Epidermal melanocyte (primary cell): ENCODE measurements around the gene VOPP1.

Source experiments
- DNase-seq: peaks from one replicate; pipeline ENCODE4 v3.0.0; 2011; ENCODE audit warnings: low spot score; ENCODE audit not compliant: insufficient read length

Gene VOPP1

DNA sequence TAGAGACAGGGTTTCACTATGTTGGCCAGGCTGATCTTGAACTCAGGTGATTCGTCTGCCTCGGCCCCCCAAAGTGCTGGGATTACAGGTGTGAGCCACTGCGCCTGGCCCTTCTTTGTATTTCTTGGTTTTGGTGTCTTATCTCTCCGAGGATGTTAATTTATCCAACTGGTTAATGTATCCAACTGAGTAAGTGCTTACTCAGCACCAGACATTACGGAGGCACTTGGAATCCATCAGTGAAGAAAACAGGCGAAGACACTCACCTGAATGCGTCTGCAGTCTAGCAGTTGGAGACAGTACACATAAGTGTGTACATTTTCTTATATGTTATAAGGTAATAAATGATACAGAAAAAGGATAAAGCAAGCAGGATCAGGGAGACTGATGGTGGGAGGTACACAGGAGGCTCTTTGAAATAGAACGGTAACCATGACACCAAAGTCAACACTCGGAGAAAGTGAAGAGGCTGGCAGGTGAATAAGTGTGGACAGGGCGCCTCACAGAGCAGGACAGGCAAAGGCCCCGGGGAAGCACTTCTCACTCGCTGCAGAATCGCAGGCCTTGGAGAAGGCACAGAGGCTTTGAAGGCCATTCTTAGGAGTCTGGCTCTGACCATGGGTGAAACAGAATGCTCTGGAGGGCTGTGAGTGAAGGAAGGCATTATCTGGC lies 134.1 kb downstream of the VOPP1 start:
- no peak for DNase-seq

DNA sequence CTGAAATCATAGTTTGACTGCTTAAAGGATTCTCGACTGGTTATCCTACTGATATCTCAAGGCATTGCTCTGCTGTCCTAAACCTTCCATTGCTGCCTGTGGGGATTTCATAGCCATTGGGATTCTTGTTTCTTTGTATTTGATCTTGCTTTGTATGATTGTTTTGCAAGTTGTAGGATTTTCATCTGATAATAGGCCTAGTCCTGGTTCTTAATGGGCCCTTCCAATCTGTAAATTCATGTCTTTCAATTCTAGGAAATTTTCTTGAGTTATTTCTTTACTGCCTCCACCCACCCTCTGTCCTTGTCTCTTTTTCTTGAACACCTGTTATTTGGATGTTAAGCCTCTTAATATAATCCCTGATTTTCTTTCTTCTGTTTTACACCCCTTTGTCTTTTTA lies 134.9 kb downstream of the VOPP1 start:
- DNase-seq: no peak

- DNase-seq: no peak
Observed at GRCh38 chr7:55436457-55436856, 135.8 kb downstream of the VOPP1 start.

GRCh38 chr7:55435466-55435865 lies 136.8 kb downstream of the VOPP1 start:
- no peak for DNase-seq

DNA sequence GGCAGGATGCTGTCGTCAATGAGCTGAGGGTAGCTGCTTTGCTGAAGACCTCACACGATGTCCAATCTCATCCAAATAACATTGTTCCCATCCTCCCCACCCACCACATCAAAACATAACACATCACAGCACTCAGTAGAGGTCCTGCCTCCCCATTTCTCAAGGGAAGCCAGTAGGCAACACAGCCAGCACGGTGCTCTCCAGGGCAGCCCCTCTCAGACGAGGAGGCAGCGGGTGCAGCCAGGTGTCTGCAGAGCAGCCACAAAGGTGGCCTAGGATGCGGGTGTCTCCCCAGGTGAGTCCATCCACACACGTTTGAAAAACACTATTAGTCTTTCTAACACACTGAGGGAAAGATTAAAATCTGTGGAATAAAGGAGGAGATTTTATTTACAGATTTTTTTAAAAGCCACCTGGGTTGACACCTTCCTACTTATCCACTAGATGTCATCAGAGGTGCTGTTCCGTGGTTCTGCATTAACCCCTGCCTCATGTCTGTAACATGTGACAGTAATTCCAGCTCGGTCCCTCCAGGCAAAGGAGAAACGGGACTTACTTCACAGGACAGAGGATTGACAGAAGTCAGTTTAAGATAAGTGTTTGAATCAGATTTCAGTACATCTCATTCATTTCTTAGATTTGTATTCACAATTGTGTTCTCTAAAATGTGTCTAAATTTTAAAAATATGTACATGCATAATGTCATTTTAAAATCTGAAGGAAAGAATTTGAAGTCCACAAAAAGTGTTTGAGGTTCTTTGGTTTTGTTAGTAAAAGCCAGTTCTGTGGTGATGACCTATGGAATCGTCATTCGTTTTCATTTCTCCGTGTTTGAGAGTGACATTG lies 139.1 kb downstream of the VOPP1 start:
- DNase-seq: no peak

GRCh38 chr7:55432506-55432905 lies 139.8 kb downstream of the VOPP1 start:
- no peak for DNase-seq

DNA sequence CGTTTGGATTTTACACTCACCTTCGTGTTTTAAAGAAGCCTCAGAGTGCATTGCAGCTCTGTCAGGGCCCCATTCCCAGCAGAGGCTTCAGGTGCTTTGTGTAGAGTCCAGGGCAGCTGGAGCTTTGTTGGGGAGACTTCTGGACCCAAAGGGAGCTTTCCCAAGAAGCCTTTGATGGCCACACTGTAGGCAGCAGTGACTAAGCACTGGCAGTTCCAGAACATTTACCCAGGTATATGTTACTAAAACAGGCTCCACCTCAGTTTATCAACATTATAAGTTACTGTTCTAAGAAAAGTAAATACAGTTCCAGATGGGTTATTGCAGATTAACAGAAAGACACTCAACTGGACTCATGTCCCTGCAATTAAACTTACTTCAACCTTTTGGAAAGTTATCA lies 140.4 kb downstream of the VOPP1 start:
- no peak for DNase-seq

DNA sequence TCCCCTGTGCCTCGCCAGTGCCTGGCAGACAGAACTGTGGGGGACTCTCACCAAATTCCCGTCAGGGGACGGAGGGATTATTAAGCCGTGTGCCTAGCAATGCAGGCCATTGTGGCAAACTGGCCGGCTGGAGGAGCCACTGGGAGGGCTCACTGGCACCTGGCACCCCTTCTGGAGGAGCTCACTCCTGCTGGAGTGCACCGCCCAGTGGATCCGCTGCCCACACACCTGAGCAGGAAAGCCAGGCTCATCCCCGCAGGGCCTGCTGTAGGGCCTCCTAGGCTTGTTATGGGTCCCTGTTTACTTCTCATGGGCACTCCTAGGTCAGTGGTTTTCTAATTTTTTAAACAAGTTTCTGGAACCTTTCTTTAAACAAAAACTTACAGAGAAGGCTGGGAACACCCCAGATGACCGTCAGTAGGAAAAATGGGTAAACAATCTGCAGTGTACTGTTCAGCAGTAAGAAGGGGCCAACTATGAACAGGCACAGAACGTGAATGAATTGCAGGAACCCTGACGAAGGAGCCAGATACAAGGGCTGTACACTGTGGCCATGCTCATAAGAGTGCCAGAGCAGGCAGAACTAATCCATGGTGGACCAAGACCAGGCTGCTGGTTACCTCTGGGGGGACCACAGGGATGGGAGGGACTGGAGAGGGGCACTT lies 142.3 kb downstream of the VOPP1 start:
- DNase-seq: no peak

- DNase-seq: no peak
Observed at GRCh38 chr7:55427800-55428199, 144.5 kb downstream of the VOPP1 start.

- no peak for DNase-seq
Observed at GRCh38 chr7:55427342-55427741, 145.0 kb downstream of the VOPP1 start.

DNA sequence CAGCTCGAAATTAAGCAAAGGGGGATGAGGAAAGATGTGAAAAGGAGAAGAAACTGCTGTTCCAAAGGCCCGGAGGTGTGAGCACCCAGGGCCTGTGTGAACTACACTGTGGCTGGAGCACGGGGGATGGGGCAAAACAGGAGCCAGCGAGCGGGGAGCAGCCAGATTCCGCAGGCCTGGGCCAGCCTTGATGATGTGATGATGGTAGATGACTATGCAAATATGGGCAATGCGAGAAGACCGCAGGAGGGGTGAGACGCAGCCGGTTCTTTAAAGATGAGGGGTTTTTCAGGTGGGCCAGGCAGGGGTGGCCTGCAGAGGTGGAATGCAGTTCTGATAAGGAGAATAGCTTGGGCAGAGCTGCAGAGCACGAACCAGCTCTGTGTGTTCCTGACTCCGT lies 145.6 kb downstream of the VOPP1 start:
- no peak for DNase-seq

DNA sequence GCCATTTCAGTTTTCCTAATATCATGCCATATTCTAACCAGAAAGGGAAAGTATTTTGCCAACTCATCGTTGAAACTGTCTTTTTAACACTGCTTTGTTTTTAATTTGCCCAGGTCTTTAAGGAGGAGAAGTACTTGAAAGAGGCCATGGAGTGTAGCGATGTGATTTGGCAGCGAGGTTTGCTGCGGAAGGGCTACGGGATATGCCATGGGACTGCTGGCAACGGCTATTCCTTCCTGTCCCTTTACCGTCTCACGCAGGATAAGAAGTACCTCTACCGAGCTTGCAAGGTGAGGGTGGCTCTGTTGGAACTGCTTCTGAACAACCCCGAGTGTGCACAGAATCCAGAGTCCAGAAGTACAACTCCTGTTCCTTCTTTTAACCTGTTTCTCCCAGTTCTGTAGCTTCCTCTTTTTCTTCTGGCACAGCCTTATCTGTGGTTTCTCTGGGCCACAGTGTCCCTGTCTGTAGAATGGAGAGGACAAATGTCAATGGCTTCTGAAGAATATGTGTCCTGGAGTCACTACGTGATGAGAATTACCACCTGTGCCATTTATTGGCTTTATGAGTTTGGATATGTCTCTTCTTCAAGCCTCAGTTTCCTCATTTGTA lies 147.1 kb downstream of the VOPP1 start:
- DNase-seq: no peak

DNA sequence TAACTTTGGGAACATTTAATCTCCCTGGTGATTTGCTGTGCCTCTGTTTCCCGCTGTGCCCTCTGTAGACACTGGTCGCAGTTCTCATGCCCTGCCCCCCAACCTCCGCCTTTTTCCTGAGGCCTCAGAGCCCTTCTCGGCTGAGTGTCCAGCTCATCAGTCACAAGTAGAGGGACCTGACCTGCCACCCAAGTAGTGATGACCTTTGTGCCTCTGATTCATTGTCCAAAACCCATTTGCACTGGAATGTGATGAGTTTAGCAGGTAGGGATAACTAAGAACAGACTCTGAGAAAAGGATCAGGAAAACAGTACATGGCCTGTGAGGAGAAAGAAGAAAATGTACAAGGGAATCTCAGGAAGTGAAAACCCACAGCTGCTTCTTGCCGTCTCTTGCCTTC lies 148.4 kb downstream of the VOPP1 start:
- no peak for DNase-seq

DNA sequence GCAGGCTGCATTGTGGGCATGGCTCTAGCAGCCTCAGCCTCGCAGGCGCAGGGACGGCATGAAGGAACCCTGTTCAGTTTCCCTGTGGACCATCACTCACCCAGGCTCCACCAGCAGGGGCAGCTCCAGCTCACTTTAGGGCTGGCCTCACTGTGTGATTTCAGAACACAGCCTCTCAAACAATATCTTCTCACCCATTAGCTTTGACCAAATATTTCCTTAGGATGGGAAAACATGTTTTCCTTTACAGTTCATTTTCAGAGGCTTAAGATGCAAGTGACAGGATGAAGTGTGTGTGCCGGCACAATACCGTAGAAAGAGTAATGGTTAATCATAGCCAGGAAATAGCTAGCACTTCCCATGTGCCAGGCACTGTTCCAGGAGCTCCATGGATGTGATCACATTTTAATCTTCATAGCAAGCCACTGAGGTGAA lies 149.0 kb downstream of the VOPP1 start:
- no peak for DNase-seq
